NCI-H748 (cell line): ENCODE data around the gene SLC17A3.
A peak's percentile ranks its signal among the peaks of the same experiment; 100 is the strongest.

Experiments used
- DNase-seq: peaks from one replicate; lab custom pipeline; 2025; ENCODE audit not compliant: unreplicated experiment; lab: John Stamatoyannopoulos, UW

SLC17A3 gene

GRCh38 chr6:25892877-25893276 is 18.8 kb upstream of the SLC17A3 start:
- DNase-seq, result no peak

DNA sequence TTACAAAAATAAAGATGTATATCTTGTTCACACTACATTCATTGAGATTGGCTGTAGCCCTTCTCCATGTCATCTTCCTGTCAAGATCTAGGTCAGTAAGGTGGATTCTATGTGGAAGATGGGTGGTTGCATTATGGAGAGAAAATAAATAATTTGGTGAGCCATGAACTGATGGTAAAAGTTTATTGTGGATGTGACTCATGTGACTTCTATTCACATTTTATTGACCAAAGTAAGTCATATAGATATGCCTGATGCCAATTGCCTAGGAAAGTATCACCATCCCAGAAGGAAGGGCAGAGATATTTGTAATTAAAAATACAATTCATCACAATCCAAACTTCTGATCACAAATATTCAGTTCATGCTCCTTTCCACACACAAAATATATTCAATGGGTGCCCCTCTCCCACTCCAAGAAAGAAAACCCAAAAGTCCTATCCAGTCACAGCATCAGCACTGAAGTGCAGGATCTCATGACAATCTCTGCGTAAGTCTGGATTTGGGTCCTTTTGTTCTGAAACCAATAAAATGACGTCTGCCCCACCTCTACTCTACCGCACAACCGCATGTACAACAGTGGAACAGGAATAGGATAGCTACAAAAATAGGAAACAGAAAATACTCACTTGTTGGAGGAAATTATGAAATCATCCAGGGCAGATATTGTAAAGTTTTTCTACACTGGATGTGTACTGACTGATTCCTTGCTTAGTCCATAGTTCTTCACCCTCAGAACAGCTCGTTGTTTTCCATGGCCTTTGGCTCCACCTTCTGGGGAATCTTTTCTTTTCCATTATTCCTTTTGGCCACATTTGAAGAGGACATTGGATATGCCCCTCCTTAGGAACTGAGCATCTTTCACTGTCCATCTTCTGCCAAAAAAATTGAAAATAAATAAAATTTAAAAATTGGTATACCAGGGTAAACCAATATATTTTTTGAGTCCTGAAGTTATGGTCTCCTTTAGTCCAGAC is 16.1 kb upstream of the SLC17A3 start:
- peak; percentile 72 for DNase-seq

- no peak for DNase-seq
Measured at GRCh38 chr6:25888626-25889025, 14.6 kb upstream of the SLC17A3 start.

- DNase-seq, result no peak
Measured at GRCh38 chr6:25886066-25886465, 12.0 kb upstream of the SLC17A3 start.

GRCh38 chr6:25883991-25884390 is 9.9 kb upstream of the SLC17A3 start:
- no peak for DNase-seq

DNA sequence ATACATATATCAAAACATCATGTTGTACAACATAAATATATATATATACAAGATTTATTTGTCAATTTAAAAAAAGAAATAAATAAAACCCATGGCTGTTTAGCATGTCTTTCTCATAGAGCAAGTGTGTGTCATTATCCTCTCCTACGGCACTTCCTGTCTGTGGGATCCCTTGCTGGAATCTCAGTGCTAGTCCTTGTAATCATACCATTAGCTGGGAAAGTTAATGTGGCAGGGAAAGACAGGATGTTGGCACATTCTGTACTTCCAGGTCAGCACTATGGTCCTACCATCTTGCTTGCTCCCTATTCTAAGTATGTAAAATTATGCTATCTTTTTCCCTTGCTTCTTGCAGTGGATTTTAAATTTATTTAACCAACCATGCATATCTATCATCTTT is 9.5 kb upstream of the SLC17A3 start:
- no peak for DNase-seq

DNA sequence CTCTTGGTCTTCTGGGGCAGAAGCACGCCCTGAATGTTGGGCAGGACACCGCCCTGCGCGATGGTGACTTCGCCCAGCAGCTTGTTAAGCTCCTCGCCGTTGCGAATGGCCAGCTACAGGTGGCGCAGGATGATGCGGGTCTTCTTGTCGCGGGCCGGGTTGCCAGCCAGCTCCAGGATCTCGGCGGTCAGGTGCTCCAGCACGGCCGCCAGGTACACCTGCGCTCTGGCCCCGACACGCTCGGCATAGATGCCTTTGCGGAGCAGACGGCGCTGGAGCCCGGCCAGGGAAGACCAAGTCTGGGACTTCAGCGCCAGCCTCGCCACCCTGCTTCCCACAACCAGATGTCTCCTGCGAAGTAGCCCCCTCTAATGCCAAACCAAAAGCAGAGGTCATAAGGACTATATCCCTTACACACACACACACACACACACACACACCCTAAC is 8.0 kb upstream of the SLC17A3 start:
- no peak for DNase-seq

DNA sequence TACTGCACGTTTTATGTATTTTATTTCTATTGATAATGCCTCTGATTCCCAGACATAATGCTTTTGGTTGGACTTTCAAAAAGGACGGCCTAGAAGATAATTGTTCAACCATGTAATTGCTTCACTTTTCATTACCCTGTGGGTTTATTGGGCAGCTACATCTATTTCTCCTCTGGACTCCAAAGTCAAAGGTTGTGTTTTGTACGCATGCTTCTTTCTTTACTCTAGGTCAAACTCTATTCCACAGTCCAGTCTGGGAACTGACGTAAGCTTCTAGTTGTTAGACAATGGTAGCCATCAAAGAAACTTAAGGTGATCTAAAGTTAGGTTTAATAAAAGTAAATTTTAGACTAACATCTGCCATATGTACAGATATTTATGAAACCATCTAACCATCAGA is 6.6 kb upstream of the SLC17A3 start:
- DNase-seq, result no peak

GRCh38 chr6:25878721-25879322 is 4.8 kb upstream of the SLC17A3 start:
- DNase-seq, result no peak

GRCh38 chr6:25875926-25876602 is 2.0 kb upstream of the SLC17A3 start:
- DNase-seq, result no peak

DNA sequence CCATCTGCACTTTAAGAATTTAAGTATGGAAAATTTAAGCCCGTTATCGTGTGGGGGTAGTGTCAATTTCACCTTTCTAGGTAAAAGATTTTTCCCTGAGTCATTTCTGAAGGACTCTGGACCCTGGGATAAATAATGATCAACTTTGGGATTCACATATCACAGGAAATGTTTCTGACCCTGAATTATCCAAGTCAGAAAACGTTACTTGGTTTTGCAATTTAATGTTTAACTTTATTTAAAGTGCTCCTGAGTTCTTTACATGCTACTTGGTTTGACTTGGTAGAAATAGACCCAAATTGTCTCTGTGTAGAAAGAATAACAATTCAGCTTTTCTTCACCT is 1.5 kb upstream of the SLC17A3 start:
- no peak for DNase-seq

DNA sequence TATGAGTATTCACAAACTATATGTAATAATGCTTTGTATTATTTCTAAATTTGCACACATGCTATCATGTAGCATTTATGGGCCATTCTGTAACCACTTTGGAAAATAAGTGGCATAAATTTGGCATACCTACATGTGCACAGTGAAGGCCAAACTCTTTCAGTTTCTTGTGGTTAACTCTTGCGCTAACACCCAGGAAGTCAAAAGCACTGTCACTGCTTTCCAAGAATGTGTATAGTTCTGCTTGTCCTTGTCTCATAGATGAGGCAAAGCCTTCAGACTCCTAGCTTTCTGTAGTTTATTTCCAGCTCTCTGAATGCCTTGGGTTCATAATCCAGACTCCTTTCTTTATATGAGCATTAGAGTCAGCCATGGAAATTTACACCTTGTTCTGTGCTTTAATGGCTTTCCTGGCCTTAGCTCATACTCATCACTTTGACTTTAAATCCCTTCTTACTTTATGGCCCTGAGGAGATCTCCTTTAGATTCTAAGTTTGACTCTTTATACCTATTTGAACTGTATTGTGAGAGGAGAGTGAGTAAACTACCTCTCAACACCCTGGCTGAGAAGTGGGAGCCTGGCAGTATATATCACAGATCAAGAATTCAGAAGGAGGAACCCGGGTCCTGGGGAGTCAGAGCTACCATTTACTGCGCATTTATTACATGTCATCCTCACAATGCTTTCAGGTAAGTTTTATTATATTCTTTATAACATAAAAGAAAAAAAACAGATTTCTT is 949 bp upstream of the SLC17A3 start:
- no peak for DNase-seq

DNA sequence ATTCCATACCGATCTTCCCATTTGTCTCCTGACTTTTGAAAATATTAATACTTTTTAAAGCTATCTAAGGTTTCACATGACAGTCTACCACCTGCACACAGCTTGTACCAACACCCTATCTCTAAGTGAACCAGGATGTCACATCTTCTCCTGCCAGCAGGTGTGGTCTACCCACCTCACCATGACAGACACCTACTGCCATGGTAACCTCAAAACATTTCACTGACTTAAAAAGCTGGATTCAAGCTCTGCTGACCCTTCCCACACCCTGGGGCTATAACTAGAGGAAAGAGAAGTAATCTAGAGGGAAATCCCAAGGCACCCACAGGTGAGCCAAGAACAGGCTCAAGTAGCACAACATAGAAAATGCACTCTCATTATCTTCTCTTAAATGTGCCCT is 1.2 kb downstream of the SLC17A3 start:
- DNase-seq, result no peak

DNA sequence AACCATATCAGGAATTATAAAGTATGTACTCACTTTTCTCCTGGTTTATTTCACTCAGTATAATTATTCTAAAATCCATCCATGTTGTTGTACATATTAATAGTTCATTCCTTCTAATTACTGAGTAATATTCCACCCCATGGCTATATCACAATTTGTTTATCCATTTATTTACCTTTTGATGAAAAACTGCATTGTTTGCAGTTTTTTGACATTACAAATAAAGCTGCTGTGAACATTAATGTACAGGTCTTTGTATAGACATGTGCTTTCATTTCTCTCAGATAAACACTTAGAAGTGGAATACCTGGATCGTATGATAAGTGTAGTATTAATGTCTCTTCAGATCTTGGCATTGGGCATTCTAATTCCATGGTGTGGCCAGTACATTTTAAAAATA is 4.2 kb downstream of the SLC17A3 start:
- DNase-seq, result no peak

DNA sequence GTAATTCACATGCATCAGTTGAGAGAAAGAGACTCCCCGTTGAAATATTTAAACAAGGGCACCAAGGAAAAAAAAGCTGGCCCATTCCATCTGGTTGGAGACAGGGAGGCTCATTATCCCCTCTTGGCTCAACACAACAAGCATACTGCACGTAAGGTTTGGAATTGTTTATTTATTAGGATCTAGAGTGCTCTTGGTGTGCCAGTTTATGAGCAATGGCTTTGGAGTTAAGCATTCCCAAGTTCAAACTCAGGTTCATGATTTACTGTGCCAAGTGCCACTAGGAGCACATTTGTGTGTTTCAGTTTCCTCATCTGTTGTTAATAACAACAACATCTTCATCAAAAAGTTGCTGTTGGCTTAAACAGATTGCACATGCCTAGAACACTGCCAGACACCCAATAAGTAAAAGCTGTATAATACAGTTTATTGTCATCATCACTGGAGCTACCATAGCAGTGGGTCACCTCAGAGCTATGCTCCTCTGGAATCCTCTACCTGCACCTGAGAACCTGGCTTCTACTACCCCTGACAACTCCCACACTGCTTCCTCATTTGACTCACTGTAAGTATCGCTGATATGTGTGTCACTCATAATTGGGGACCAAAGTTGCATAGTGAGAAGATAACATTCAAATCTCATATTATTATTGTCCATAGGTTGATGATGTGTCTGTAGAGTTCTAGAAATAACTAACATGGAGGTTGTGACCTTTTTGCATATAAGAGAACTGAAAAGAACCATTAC is 5.4 kb downstream of the SLC17A3 start:
- no peak for DNase-seq

GRCh38 chr6:25866011-25866410 is 8.0 kb downstream of the SLC17A3 start:
- DNase-seq, result no peak

DNA sequence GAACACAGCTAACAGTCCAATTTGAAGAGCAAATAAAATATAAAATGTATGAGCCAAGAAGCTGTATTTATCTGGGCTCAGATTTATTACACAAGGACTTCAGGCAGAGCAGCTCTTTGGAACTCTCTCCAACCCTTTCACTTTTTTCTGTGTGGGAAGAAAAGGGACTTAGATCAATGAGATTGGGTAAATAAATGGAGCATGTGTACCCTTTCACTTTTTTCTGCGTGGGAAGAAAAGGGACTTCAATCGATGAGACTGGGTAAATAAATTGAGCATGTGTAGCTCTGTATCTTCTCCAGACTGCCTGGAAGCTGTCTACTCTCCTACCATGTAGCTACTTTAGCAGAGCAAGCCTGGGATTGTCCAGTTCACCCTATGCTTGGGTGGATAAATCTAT is 10.7 kb downstream of the SLC17A3 start:
- DNase-seq, result no peak

DNA sequence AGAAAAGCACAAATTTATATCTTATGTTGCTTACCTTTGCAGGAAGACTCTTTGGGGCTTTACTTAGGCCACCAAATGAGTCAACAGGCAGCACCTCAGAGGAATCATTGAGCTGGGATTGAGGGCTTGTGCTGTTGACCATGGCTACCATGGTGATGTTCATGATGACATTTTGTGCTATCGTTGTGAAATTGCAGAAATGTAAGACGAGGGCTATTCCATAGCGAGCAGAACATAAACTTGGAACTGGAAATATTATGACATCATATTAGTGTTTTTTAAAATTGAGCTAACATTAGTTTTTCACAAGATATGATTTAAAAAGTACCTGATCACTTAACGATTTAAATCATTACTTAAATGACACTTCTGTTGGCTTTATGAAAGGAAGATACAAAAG is 11.8 kb downstream of the SLC17A3 start:
- DNase-seq, result no peak

DNA sequence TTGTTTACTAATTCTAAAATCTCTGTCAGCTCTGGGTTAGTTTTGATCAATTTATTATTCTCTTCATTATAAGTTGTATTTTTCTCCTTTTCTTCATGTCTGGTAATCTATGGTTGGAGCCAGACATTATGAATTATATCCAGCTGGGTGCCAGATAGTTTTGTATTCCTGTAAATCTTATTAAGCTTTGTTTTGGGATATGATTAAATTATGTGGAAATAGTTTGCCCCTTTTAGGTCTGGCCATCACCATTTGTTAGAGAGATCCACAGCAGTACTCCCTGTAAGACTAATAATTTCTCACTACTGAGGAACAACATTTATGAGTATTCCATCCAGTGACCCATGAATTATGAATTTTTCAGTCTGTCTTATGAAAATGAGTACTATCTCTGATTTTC is 21.3 kb downstream of the SLC17A3 start:
- DNase-seq, result no peak

DNA sequence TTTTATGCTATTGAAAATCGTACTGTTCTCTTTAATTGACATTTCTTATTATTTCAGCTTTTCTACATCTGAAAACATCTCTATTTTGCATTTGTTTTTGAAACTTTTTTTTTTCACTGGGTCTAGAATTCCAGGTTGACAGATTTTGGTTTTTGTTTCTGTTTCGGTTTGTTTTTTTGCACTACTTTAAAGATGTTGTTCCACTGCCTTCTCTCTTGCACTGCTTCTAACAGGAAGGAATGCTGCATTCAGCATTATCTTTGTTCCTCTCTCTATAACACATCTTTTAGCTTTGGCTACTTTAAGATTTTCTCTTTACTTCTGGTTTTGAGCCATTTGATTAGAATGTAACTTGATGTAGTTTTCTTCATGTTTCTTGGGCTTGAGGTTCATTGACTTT is 22.1 kb downstream of the SLC17A3 start:
- DNase-seq, result no peak

- DNase-seq, result no peak
Measured at GRCh38 chr6:25844518-25844917, 29.5 kb downstream of the SLC17A3 start.
